ENCODE results near the gene ADGRD1.

The ADGRD1 gene

DNA sequence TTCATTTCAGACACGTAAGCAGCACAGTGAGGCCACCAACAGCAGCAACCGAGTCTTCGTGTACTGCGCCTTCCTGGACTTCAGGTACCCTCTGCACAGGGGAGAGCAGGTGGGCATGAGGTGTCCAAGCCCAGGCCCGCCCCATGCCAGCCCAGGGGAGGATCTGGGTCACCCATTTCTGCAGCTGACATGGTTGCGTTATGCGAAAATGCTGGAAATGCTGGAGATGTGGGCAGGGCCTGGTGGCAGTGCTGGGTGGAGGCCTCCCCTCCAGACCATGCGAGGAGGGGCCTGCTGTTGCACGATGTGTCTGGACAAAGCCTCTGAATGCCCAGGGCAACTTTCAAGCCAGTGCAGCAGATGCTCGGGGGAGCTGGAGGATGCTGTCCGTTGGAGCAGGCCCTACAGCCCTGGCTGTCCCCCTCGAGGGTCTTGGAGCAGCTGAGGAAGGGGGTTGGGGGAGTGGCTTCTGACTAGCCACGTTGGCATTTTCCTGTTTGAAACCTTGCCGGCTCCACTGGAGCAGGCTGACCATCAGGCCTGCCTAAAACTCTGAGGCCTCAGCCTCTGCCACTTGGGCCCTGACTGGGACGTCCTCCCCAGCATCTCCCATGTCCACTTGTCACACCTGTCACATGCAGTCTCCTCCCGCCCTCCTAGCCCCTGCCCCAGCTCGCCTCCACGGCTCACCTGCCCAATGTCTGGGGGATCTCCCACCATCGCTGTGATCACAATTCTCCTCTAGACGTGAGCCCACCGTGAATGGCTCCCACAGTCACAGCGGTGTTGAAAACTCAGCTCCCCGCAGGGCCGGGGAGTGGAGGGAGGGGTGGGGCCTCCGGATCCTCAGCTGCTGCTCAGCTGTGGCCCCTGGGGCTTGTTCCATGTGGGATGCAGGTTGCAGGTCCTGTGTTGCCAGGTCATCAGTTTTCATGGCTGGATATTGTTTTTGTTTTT is 123.4 kb downstream of the ADGRD1 start:
- TF ChIP-seq, protein P1, sequence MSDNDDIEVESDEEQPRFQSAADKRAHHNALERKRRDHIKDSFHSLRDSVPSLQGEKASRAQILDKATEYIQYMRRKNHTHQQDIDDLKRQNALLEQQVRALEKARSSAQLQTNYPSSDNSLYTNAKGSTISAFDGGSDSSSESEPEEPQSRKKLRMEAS (IDR thresholded peaks at IDR 0.05; ENCODE audit: low read depth, low read length), result no peak
- TF ChIP-seq MYC (IDR thresholded peaks at IDR 0.05; ENCODE audit: low read depth, low read length) (no peak), POLR2A (IDR thresholded peaks at IDR 0.05; ENCODE audit: extremely low read depth, insufficient read length) (no peak)
- TF ChIP-seq, protein P2, sequence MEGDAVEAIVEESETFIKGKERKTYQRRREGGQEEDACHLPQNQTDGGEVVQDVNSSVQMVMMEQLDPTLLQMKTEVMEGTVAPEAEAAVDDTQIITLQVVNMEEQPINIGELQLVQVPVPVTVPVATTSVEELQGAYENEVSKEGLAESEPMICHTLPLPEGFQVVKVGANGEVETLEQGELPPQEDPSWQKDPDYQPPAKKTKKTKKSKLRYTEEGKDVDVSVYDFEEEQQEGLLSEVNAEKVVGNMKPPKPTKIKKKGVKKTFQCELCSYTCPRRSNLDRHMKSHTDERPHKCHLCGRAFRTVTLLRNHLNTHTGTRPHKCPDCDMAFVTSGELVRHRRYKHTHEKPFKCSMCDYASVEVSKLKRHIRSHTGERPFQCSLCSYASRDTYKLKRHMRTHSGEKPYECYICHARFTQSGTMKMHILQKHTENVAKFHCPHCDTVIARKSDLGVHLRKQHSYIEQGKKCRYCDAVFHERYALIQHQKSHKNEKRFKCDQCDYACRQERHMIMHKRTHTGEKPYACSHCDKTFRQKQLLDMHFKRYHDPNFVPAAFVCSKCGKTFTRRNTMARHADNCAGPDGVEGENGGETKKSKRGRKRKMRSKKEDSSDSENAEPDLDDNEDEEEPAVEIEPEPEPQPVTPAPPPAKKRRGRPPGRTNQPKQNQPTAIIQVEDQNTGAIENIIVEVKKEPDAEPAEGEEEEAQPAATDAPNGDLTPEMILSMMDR (IDR thresholded peaks at IDR 0.05; ENCODE audit: low read depth, low read length), result no peak
- H3K4me3 ChIP-seq (ENCODE audit: low read depth, low read length), result no peak overlapping the region
- no peak for DNase-seq (ENCODE audit: low read depth)

DNA sequence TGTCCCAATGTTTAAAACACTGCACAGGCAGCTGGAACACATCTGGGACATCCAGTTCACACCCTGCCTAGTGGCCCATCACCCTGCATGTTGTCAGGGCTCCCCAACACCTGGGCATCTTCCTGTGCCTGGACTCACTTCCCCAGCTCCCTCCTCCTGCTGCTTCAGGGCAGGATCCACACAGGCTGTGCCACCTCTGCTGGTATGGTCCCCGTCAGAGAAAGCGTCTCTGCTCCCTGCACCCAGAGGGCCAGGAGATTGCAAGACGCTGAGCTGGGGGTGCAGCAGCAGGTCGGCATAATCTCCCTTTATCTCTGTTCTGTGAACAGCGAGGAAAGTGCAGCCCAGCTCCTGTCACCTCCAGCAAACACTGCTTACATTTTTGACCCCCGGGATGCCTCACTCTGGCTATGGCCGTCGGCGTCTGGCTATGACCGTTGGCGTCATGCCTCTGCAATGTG is 124.3 kb downstream of the ADGRD1 start:
- TF ChIP-seq POLR2A (IDR thresholded peaks at IDR 0.05; ENCODE audit: extremely low read depth, insufficient read length) (no peak), MYC (IDR thresholded peaks at IDR 0.05; ENCODE audit: low read depth, low read length) (no peak)
- TF ChIP-seq, protein P1 (IDR thresholded peaks at IDR 0.05; ENCODE audit: low read depth, low read length), result no peak
- TF ChIP-seq, protein P2 (IDR thresholded peaks at IDR 0.05; ENCODE audit: low read depth, low read length), result no peak

DNA sequence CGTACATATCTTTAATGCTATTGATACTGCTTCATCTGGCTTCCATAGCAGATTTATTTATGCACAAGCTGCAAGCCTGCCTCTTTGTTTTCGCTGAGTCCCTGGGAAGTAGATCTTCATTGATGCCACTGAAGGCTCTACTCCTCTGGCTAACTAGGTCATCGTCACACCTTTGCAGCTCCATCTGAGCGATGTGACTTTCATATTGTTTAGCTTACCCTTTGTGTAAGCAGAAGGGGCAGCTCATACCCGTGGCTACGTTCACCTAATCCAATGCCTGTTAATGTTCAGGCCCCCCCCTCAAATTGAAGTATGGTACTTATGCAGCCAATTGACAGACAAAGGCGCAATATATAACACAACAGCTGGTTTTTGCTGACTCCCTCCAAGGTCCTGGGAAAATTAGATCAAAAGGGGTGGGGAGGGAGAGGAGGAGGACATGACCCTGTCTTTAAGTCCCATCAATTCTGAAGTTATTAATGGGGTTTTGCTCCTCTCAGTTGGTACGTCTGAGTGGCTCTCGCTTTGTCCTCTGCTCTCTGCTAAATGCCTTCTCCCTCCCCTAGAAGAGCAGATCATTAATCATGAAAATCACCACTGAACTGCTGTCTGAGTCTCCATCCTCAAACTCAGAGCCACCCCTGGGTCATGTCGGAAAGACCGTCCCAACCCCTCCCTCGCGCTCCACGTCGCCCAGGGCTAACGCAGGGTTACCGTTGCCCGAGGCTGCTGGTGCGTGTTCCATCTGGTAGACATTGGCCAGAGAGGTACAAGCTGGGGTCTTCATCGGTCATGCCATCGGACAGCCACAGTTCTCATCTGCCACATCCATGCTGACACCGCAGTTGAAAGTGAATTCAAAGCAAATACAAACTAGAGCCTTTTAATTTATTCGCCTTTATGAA is 128.8 kb downstream of the ADGRD1 start:
- TF ChIP-seq, protein P2 (IDR thresholded peaks at IDR 0.05; ENCODE audit: low read depth, low read length), result no peak
- TF ChIP-seq MYC (IDR thresholded peaks at IDR 0.05; ENCODE audit: low read depth, low read length) (no peak), POLR2A (IDR thresholded peaks at IDR 0.05; ENCODE audit: extremely low read depth, insufficient read length) (no peak)
- TF ChIP-seq, protein P1 (IDR thresholded peaks at IDR 0.05; ENCODE audit: low read depth, low read length), result no peak
- DNase-seq (ENCODE audit: low read depth), result no peak
- no peak overlapping the region for H3K4me3 ChIP-seq (ENCODE audit: low read depth, low read length)

More for the DNA sequence above, 124.3 kb downstream of the ADGRD1 start:
- H3K4me3 ChIP-seq (ENCODE audit: low read depth, low read length), result no peak overlapping the region
- no peak for DNase-seq (ENCODE audit: low read depth)

DNA sequence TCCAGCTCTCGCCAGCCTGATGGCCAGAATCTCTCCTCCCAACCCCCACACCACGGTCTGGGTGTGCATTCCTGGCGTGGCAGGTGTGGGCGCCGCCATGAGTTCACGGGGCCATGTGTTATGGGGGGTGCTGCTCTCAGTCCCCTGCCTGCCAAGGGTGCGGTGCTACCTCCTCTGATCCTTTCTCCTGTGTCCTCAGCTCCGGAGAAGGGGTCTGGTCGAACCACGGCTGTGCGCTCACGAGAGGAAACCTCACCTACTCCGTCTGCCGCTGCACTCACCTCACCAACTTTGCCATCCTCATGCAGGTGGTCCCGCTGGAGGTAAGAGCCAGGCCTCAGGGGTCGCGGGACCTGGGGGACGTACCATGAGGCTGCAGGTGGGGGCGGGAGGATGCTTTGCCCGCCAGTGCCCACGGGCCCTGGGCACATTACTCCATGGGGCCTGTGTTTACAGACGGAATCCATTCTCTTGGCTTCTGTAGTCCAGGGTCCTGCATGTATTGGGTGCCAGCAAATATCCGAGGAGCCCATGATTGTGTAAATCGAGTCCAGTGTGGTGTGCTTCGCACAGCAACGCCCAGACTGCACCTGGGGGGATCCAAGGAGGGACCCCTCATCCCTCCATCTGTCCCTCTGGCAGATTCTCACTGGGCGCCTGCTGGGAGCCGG is 130.8 kb downstream of the ADGRD1 start:
- TF ChIP-seq, protein P1 (IDR thresholded peaks at IDR 0.05; ENCODE audit: low read depth, low read length), result no peak
- TF ChIP-seq POLR2A (IDR thresholded peaks at IDR 0.05; ENCODE audit: extremely low read depth, insufficient read length) (no peak), MYC (IDR thresholded peaks at IDR 0.05; ENCODE audit: low read depth, low read length) (no peak)
- TF ChIP-seq, protein P2 (IDR thresholded peaks at IDR 0.05; ENCODE audit: low read depth, low read length), result no peak
- H3K4me3 ChIP-seq (ENCODE audit: low read depth, low read length), result no peak overlapping the region

More for the DNA sequence above, 130.8 kb downstream of the ADGRD1 start:
- DNase-seq (ENCODE audit: low read depth), result no peak

Data from NB4 (cell line).